Muscle layer of duodenum (tissue), 2 donors: ENCODE data around the gene SPNS3.

ENCODE experiments used
- H3K27ac ChIP-seq: one replicate; pipeline ENCODE4 v1.7.0; 2013; ENCODE audit warnings: mild to moderate bottlenecking, low read length
- H3K27me3 ChIP-seq: one replicate; pipeline ENCODE4 v1.7.0; 2013; ENCODE audit warnings: low read depth, mild to moderate bottlenecking, control low read depth, low read length
- H3K36me3 ChIP-seq, 2 donors: one replicate each; pipeline ENCODE4 v1.7.0; 2013; ENCODE audit warnings: low read length in 2 of 2, control low read depth in 1 of 2, mild to moderate bottlenecking in 1 of 2; ENCODE audit not compliant: insufficient read depth in 2 of 2, control insufficient read depth in 1 of 2
- H3K4me1 ChIP-seq, 2 donors: one replicate each; pipeline ENCODE4 v1.7.0; 2013; ENCODE audit warnings: low read length in 2 of 2, mild to moderate bottlenecking in 2 of 2, control low read depth in 1 of 2, moderate library complexity in 1 of 2; ENCODE audit not compliant: insufficient read depth in 2 of 2, control insufficient read depth in 1 of 2
- H3K4me3 ChIP-seq, 2 donors: one replicate each; pipeline ENCODE4 v1.7.0; 2013; ENCODE audit warnings: low read length in 2 of 2, low read depth in 1 of 2, mild to moderate bottlenecking in 1 of 2
- H3K9me3 ChIP-seq, 2 donors: one replicate each; pipeline ENCODE4 v1.7.0; 2013; ENCODE audit warnings: low read length in 2 of 2, control low read depth in 1 of 2, mild to moderate bottlenecking in 1 of 2; ENCODE audit not compliant: control insufficient read depth in 1 of 2
- donor health status: healthy.

Gene SPNS3

GRCh38 chr17:4448197-4448980, 14.6 kb downstream of the SPNS3 start:
- H3K4me1 ChIP-seq: peaks cover 0 to 6% of the 10 kb centered on the region in 2 donors
- no peaks in the 10 kb centered on the region for H3K36me3 ChIP-seq
- H3K27ac ChIP-seq: no peak overlapping the region
- no peaks in the 10 kb centered on the region for H3K9me3 ChIP-seq
- no peak overlapping the region for H3K4me3 ChIP-seq
- H3K27me3 ChIP-seq: no peaks in the 10 kb centered on the region

- no peak overlapping the region for H3K27ac ChIP-seq
- H3K4me3 ChIP-seq: no peak overlapping the region
- H3K27me3 ChIP-seq: no peaks in the 10 kb centered on the region
- no peaks in the 10 kb centered on the region for H3K36me3 ChIP-seq
- no peaks in the 10 kb centered on the region for H3K9me3 ChIP-seq
- H3K4me1 ChIP-seq: peaks cover 0 to 3% of the 10 kb centered on the region in 2 donors
Measured at GRCh38 chr17:4449736-4450135, 16.0 kb downstream of the SPNS3 start.

- Histone ChIP-seq H3K9me3 (no peaks in the 10 kb centered on the region), H3K4me3 (no peak overlapping the region), H3K27me3 (no peaks in the 10 kb centered on the region), H3K27ac (no peak overlapping the region), H3K4me1 (no peaks in the 10 kb centered on the region), H3K36me3 (no peaks in the 10 kb centered on the region)
Measured at GRCh38 chr17:4450710-4451316, 17.1 kb downstream of the SPNS3 start.

- Histone ChIP-seq H3K4me3 (no peak overlapping the region), H3K36me3 (no peaks in the 10 kb centered on the region), H3K4me1 (no peaks in the 10 kb centered on the region), H3K27ac (no peak overlapping the region), H3K9me3 (no peaks in the 10 kb centered on the region), H3K27me3 (no peaks in the 10 kb centered on the region)
Measured at GRCh38 chr17:4453812-4454591, 20.3 kb downstream of the SPNS3 start.

- Histone ChIP-seq H3K4me1 (no peaks in the 10 kb centered on the region), H3K36me3 (no peaks in the 10 kb centered on the region), H3K4me3 (no peak overlapping the region), H3K27ac (no peak overlapping the region), H3K27me3 (no peaks in the 10 kb centered on the region), H3K9me3 (peaks cover 4 to 7% of the 10 kb centered on the region in 2 donors)
Measured at GRCh38 chr17:4460661-4461060, 26.9 kb downstream of the SPNS3 start.

GRCh38 chr17:4463818-4464476, 30.2 kb downstream of the SPNS3 start:
- Histone ChIP-seq H3K27me3 (no peaks in the 10 kb centered on the region), H3K4me3 (no peak overlapping the region), H3K9me3 (peaks cover 4 to 7% of the 10 kb centered on the region in 2 donors), H3K36me3 (no peaks in the 10 kb centered on the region), H3K27ac (no peak overlapping the region), H3K4me1 (no peaks in the 10 kb centered on the region)

GRCh38 chr17:4465786-4466185, 32.0 kb downstream of the SPNS3 start:
- Histone ChIP-seq H3K4me3 (no peak overlapping the region), H3K36me3 (no peaks in the 10 kb centered on the region), H3K4me1 (no peaks in the 10 kb centered on the region), H3K9me3 (no peaks in the 10 kb centered on the region), H3K27ac (no peak overlapping the region), H3K27me3 (no peaks in the 10 kb centered on the region)

GRCh38 chr17:4467287-4467686, 33.5 kb downstream of the SPNS3 start:
- Histone ChIP-seq H3K9me3 (no peaks in the 10 kb centered on the region), H3K36me3 (no peaks in the 10 kb centered on the region), H3K27ac (no peak overlapping the region), H3K4me1 (no peaks in the 10 kb centered on the region), H3K4me3 (no peak overlapping the region), H3K27me3 (no peaks in the 10 kb centered on the region)

- no peak overlapping the region for H3K27ac ChIP-seq
- no peak overlapping the region for H3K4me3 ChIP-seq
- H3K9me3 ChIP-seq: no peaks in the 10 kb centered on the region
Measured at GRCh38 chr17:4469552-4469951, 35.8 kb downstream of the SPNS3 start.

GRCh38 chr17:4472286-4472685, 38.5 kb downstream of the SPNS3 start:
- no peaks in the 10 kb centered on the region for H3K36me3 ChIP-seq
- H3K9me3 ChIP-seq: no peaks in the 10 kb centered on the region
- H3K27me3 ChIP-seq: no peaks in the 10 kb centered on the region
- no peaks in the 10 kb centered on the region for H3K4me1 ChIP-seq
- H3K27ac ChIP-seq: no peak overlapping the region
- no peak overlapping the region for H3K4me3 ChIP-seq

More at GRCh38 chr17:4469552-4469951, 35.8 kb downstream of the SPNS3 start:
- H3K27me3 ChIP-seq: no peaks in the 10 kb centered on the region
- H3K4me1 ChIP-seq: no peaks in the 10 kb centered on the region
- no peaks in the 10 kb centered on the region for H3K36me3 ChIP-seq

- Histone ChIP-seq H3K36me3 (no peaks in the 10 kb centered on the region), H3K27ac (no peak overlapping the region), H3K27me3 (no peaks in the 10 kb centered on the region), H3K4me3 (no peak overlapping the region), H3K9me3 (no peaks in the 10 kb centered on the region), H3K4me1 (no peaks in the 10 kb centered on the region)
Measured at GRCh38 chr17:4474093-4474492, 40.4 kb downstream of the SPNS3 start.
